HG02973 (cell line): Measurements from ENCODE around the gene POLR2B.
"Not testable (repeated sequence)": the region's sequence is repeated elsewhere in the genome, so short reads cannot be mapped to it uniquely, and the experiment has no call there.

ENCODE experiments used
- ATAC-seq: cut with Tn5 transposase; IDR thresholded peaks from one replicate; pipeline ENCODE4 v1.9.1; 2021; ENCODE audit warnings: moderate library complexity; ENCODE audit not compliant: unreplicated experiment

The POLR2B gene

GRCh38 chr4:57051095-57051494 lies 72.4 kb downstream of the POLR2B start:
- no peak for ATAC-seq

- no peak for ATAC-seq
Observed at GRCh38 chr4:57051524-57051923, 72.8 kb downstream of the POLR2B start.

- no peak for ATAC-seq
Observed at GRCh38 chr4:57053508-57053907, 74.8 kb downstream of the POLR2B start.

GRCh38 chr4:57055886-57056285 lies 77.2 kb downstream of the POLR2B start:
- ATAC-seq, result no peak

GRCh38 chr4:57059890-57060716 lies 81.4 kb downstream of the POLR2B start:
- no peak for ATAC-seq

- not testable (repeated sequence) for ATAC-seq
Observed at GRCh38 chr4:57060717-57061067, 82.0 kb downstream of the POLR2B start.

- no peak for ATAC-seq
Observed at GRCh38 chr4:57061395-57061794, 82.7 kb downstream of the POLR2B start.

GRCh38 chr4:57063518-57063917 lies 84.8 kb downstream of the POLR2B start:
- no peak for ATAC-seq

- ATAC-seq, result no peak
Observed at GRCh38 chr4:57064120-57064519, 85.4 kb downstream of the POLR2B start.

- no peak for ATAC-seq
Observed at GRCh38 chr4:57064811-57065711, 86.4 kb downstream of the POLR2B start.

GRCh38 chr4:57065730-57066482 lies 87.2 kb downstream of the POLR2B start:
- no peak for ATAC-seq

GRCh38 chr4:57068237-57068981 lies 89.7 kb downstream of the POLR2B start:
- ATAC-seq, result no peak

GRCh38 chr4:57070461-57070860 lies 91.8 kb downstream of the POLR2B start:
- ATAC-seq, result no peak

- ATAC-seq, result no peak
Observed at GRCh38 chr4:57071326-57071725, 92.6 kb downstream of the POLR2B start.

- ATAC-seq, result no peak
Observed at GRCh38 chr4:57073559-57073958, 94.9 kb downstream of the POLR2B start.

GRCh38 chr4:57074744-57075143 lies 96.0 kb downstream of the POLR2B start:
- no peak for ATAC-seq

- ATAC-seq, result no peak
Observed at GRCh38 chr4:57075367-57075766, 96.7 kb downstream of the POLR2B start.

- ATAC-seq, result no peak
Observed at GRCh38 chr4:57076646-57077045, 98.0 kb downstream of the POLR2B start.

GRCh38 chr4:57077550-57078343 lies 99.1 kb downstream of the POLR2B start:
- ATAC-seq, result no peak
